Stimulated activated CD4-positive, alpha-beta T cell treated with anti-CD3 and anti-CD28 coated beads, Interleukin-1b, Interleukin-23, amount 100 ng/mL, for 4 hours (primary cell): ENCODE measurements around the gene CD40LG.

ENCODE experiments used
- DNase-seq, 2 donors: peaks; one replicate each; pipeline ENCODE4 v3.0.0-alpha.2; 2020; ENCODE audit warnings: low read depth in 2 of 2

Gene CD40LG

GRCh38 chrX:136650811-136651210, 2.9 kb downstream of the CD40LG start:
- no peak for DNase-seq

GRCh38 chrX:136652822-136653723, 5.1 kb downstream of the CD40LG start:
- no peak for DNase-seq

- DNase-seq: no peak
Measured at GRCh38 chrX:136656361-136656964, 8.5 kb downstream of the CD40LG start.

- DNase-seq: no peak
Measured at GRCh38 chrX:136658151-136658550, 10.2 kb downstream of the CD40LG start.

GRCh38 chrX:136659174-136659573, 11.2 kb downstream of the CD40LG start:
- no peak for DNase-seq

- DNase-seq: no peak
Measured at GRCh38 chrX:136660896-136661295, 12.9 kb downstream of the CD40LG start.

- DNase-seq: no peak
Measured at GRCh38 chrX:136662104-136662503, 14.1 kb downstream of the CD40LG start.

- DNase-seq: no peak
Measured at GRCh38 chrX:136662976-136663375, 15.0 kb downstream of the CD40LG start.

GRCh38 chrX:136665258-136665900, 17.4 kb downstream of the CD40LG start:
- DNase-seq: no peak

- DNase-seq: no peak
Measured at GRCh38 chrX:136666088-136666487, 18.1 kb downstream of the CD40LG start.

- no peak for DNase-seq
Measured at GRCh38 chrX:136667446-136668168, 19.6 kb downstream of the CD40LG start.

- DNase-seq: no peak
Measured at GRCh38 chrX:136671006-136671610, 23.1 kb downstream of the CD40LG start.

- no peak for DNase-seq
Measured at GRCh38 chrX:136674270-136674985, 26.5 kb downstream of the CD40LG start.

- DNase-seq: no peak
Measured at GRCh38 chrX:136679531-136679930, 31.6 kb downstream of the CD40LG start.

GRCh38 chrX:136684120-136684519, 36.2 kb downstream of the CD40LG start:
- no peak for DNase-seq

GRCh38 chrX:136687457-136687856, 39.5 kb downstream of the CD40LG start:
- peak in 1 of 2 donors; percentile 42 for DNase-seq

- no peak for DNase-seq
Measured at GRCh38 chrX:136689436-136689835, 41.5 kb downstream of the CD40LG start.

- DNase-seq: no peak
Measured at GRCh38 chrX:136691028-136691809, 43.3 kb downstream of the CD40LG start.

GRCh38 chrX:136692271-136692670, 44.3 kb downstream of the CD40LG start:
- no peak for DNase-seq

- DNase-seq: peak in 1 of 2 donors; percentile 18
Measured at GRCh38 chrX:136694431-136695087, 46.6 kb downstream of the CD40LG start.
